SK-N-SH (cell line): ENCODE measurements around the gene SH3PXD2A. TPM values are rescaled to one million over a fixed set of nuclear protein-coding genes. Genes with fewer than 3 reads are reported as not detected.
A peak's percentile ranks its signal among the peaks of the same experiment; 100 is the strongest.

Experiments used
- CTCF ChIA-PET: fragments of 300-600, 350-600 bp; formaldehyde crosslinking; extraction: SDS; loops from one replicate; lab custom pipeline; 2021; lab: Yijun Ruan, JAX
- POLR2A ChIA-PET: fragments of 350-600 bp; sonication (Branson Sonifier 250); formaldehyde crosslinking; extraction: SDS; loops from one replicate; lab custom pipeline; 2020; ENCODE audit warnings: antibody characterized with exemption, inconsistent platforms; lab: Yijun Ruan, JAX
- DNase-seq: peaks from one replicate; pipeline ENCODE4 v3.0.0; 2012
- H2AFZ ChIP-seq: fragments of 200-600 bp; sonication (generic); 2 replicates; pipeline ENCODE4 v1.8.1; 2016; ENCODE audit warnings: antibody characterized with exemption, mild to moderate bottlenecking, low read depth
- H3F3A ChIP-seq: fragments of 200-600 bp; sonication (generic); replicated peaks from 2 replicates; pipeline ENCODE3; 2016; ENCODE audit warnings: antibody characterized with exemption, mild to moderate bottlenecking; ENCODE audit not compliant: insufficient read depth
- H3K27ac ChIP-seq, 2 experiments: fragments of 200-500 bp in 1 of 2; fragments of 200-600 bp in 1 of 2; sonication (Bioruptor generic) in 1 of 2; sonication (generic), shearing (Covaris generic) in 1 of 2; 2 replicates each; pipeline versions ENCODE4 v1.5.1 to v1.6.1; 2014 to 2016; ENCODE audit warnings: low read depth in 2 of 2, inconsistent platforms in 1 of 2, low read length in 1 of 2, mild to moderate bottlenecking in 1 of 2, mixed read lengths in 1 of 2
- H3K27me3 ChIP-seq: fragments of 200-600 bp; sonication (generic), shearing (Covaris generic); 2 replicates; pipeline ENCODE4 v1.6.1; 2016; ENCODE audit warnings: mixed run types; ENCODE audit not compliant: insufficient read depth
- H3K36me3 ChIP-seq, 2 experiments: fragments of 200-500 bp in 1 of 2; fragments of 200-600 bp in 1 of 2; sonication (Bioruptor generic) in 1 of 2; sonication (generic) in 1 of 2; replicated peaks in 1 of 2; 2 replicates each; pipeline versions ENCODE3 to v1.5.1; 2014 to 2016; ENCODE audit warnings: low read length in 1 of 2, mild to moderate bottlenecking in 1 of 2; ENCODE audit not compliant: insufficient read depth in 2 of 2, control insufficient read depth in 1 of 2
- H3K4me1 ChIP-seq, 2 experiments: fragments of 200-500 bp in 1 of 2; fragments of 200-600 bp in 1 of 2; sonication (Bioruptor generic) in 1 of 2; sonication (generic), shearing (Covaris generic) in 1 of 2; 2 replicates each; pipeline versions ENCODE4 v1.5.1 to v1.6.1; 2014 to 2016; ENCODE audit warnings: low read depth in 1 of 2, low read length in 1 of 2, mixed run types in 1 of 2; ENCODE audit not compliant: insufficient read depth in 2 of 2, control insufficient read depth in 1 of 2
- H3K4me2 ChIP-seq: fragments of 200-600 bp; sonication (generic), shearing (Covaris generic); 2 replicates; pipeline ENCODE4 v1.6.1; 2017; ENCODE audit warnings: mixed run types
- H3K4me3 ChIP-seq, 2 experiments: fragments of 200-500 bp in 1 of 2; fragments of 200-600 bp in 1 of 2; sonication (Bioruptor generic) in 1 of 2; sonication (generic), shearing (Covaris generic) in 1 of 2; 2 replicates each; pipeline versions ENCODE4 v1.5.1 to v1.8.1; 2014 to 2016; ENCODE audit warnings: low read depth in 2 of 2, inconsistent platforms in 1 of 2, low read length in 1 of 2, mild to moderate bottlenecking in 1 of 2, mixed read lengths in 1 of 2, moderate library complexity in 1 of 2
- H3K79me2 ChIP-seq: fragments of 200-600 bp; sonication (generic); 2 replicates; pipeline ENCODE4 v1.8.1; 2017; ENCODE audit warnings: mild to moderate bottlenecking; ENCODE audit not compliant: insufficient read depth
- H3K9ac ChIP-seq: fragments of 200-600 bp; sonication (generic); 2 replicates; pipeline ENCODE4 v1.6.1; 2017; ENCODE audit warnings: mixed run types
- H3K9me2 ChIP-seq: fragments of 200-600 bp; sonication (generic); 2 replicates; pipeline ENCODE4 v1.6.1; 2017; ENCODE audit warnings: mixed run types
- H3K9me3 ChIP-seq: fragments of 200-600 bp; sonication (generic); 2 replicates; pipeline ENCODE4 v1.6.1; 2017; ENCODE audit warnings: mixed run types, mild to moderate bottlenecking, moderate library complexity
- H4K20me1 ChIP-seq: fragments of 200-600 bp; sonication (generic); 2 replicates; pipeline ENCODE4 v1.6.1; 2017; ENCODE audit warnings: mild to moderate bottlenecking, mixed run types; ENCODE audit not compliant: insufficient read depth
- CHD2 ChIP-seq: fragments of 150-350 bp; IDR thresholded peaks from 2 replicates; pipeline ENCODE4 v1.6.1; 2018; ENCODE audit warnings: low read length; ENCODE audit not compliant: partially characterized antibody
- CTCF ChIP-seq: fragments of 200-600 bp; sonication (generic); IDR thresholded peaks from 2 replicates; pipeline ENCODE4 v1.6.1; 2017; ENCODE audit warnings: antibody characterized with exemption, mild to moderate bottlenecking, moderate library complexity
- GATA2 ChIP-seq: sonication (generic); formaldehyde crosslinking; IDR thresholded peaks from 2 replicates; pipeline ENCODE4 v1.5.0; 2020; ENCODE audit warnings: mild to moderate bottlenecking, missing genetic modification reagents
- IRF3 ChIP-seq: fragments of 150-350 bp; IDR thresholded peaks from 2 replicates; pipeline ENCODE4 v1.6.1; 2016; ENCODE audit warnings: mild to moderate bottlenecking, low read depth, low read length
- MAX ChIP-seq: IDR thresholded peaks from 2 replicates; pipeline ENCODE4 v1.4.0; 2012; ENCODE audit warnings: low read depth
- MEF2A ChIP-seq: IDR thresholded peaks from 2 replicates; pipeline ENCODE4 v1.4.0; 2012; ENCODE audit warnings: low read depth, borderline replicate concordance
- MXI1 ChIP-seq: IDR thresholded peaks from 2 replicates; pipeline ENCODE4 v1.6.1; 2012; ENCODE audit warnings: mild to moderate bottlenecking, low read depth, low read length, improper control_type of control experiment
- NFIC ChIP-seq: IDR thresholded peaks from 2 replicates; pipeline ENCODE4 v1.4.0; 2012; ENCODE audit warnings: borderline replicate concordance
- PBX3 ChIP-seq: IDR thresholded peaks from 2 replicates; pipeline ENCODE4; 2012
- RAD21 ChIP-seq: IDR thresholded peaks from 2 replicates; pipeline ENCODE4 v1.6.1; 2012; ENCODE audit warnings: mild to moderate bottlenecking, low read length
- RCOR1 ChIP-seq: fragments of 150-350 bp; IDR thresholded peaks from 2 replicates; pipeline ENCODE4 v1.6.1; 2017; ENCODE audit warnings: antibody characterized with exemption, low read length
- REST ChIP-seq: IDR thresholded peaks from 2 replicates; pipeline ENCODE4 v1.6.1; 2012; ENCODE audit warnings: mild to moderate bottlenecking, low read depth, low read length, moderate library complexity
- RFX5 ChIP-seq: IDR thresholded peaks from 2 replicates; pipeline ENCODE4 v1.6.1; 2012; ENCODE audit warnings: mild to moderate bottlenecking, improper control_type of control experiment, low read length
- SIN3A ChIP-seq: IDR thresholded peaks from 2 replicates; pipeline ENCODE4 v1.6.1; 2012; ENCODE audit warnings: low read depth, mild to moderate bottlenecking, low read length, moderate library complexity, borderline replicate concordance
- TAF1 ChIP-seq: IDR thresholded peaks from 2 replicates; pipeline ENCODE4 v1.6.1; 2012; ENCODE audit warnings: low read depth, mild to moderate bottlenecking, low read length, moderate library complexity, borderline replicate concordance
- TCF12 ChIP-seq: IDR thresholded peaks from 2 replicates; pipeline ENCODE4 v1.4.0; 2012
- TEAD4 ChIP-seq: IDR thresholded peaks from 2 replicates; pipeline ENCODE4 v1.4.0; 2012; ENCODE audit warnings: mild to moderate bottlenecking, borderline replicate concordance; ENCODE audit not compliant: insufficient read depth
- USF2 ChIP-seq: fragments of 150-350 bp; IDR thresholded peaks from 2 replicates; pipeline ENCODE4 v1.6.1; 2017; ENCODE audit warnings: antibody characterized with exemption, low read length, low read depth, borderline replicate concordance
- YY1 ChIP-seq: IDR thresholded peaks from 2 replicates; pipeline ENCODE4 v1.4.0; 2012; ENCODE audit warnings: low read depth, mild to moderate bottlenecking
- WGBS: methylation state at CpG from one replicate; pipeline ENCODE4 v1.1.6; 2017; ENCODE audit warnings: low lambda C conversion rate; 5-methylcytosine and 5-hydroxymethylcytosine counted together
- polyA plus RNA-seq, 3 experiments: library from polyadenylated mRNA; depleted of rRNA; stranded (reverse); fragments of >200 nt; gene quantifications; 2 replicates each; pipeline ENCODE4 v1.2.3, GENCODE V29; 2012

SH3PXD2A gene
- polyA plus RNA-seq, 1 of the 3 experiments (the other 2 are of a cell fraction) = 2.5 TPM

- H4K20me1 ChIP-seq = no peaks in the 10 kb centered on the region
- TF ChIP-seq PBX3 (no peak), SIN3A (no peak), TCF12 (no peak), MEF2A (no peak), CTCF (no peak), MAX (no peak), TAF1 (no peak), GATA2 (CRISPR knock-in tag) (no peak), RFX5 (no peak), TEAD4 (no peak), NFIC (no peak), IRF3 (no peak), YY1 (no peak), CHD2 (no peak), MXI1 (no peak), RCOR1 (no peak), RAD21 (no peak), USF2 (no peak), REST (no peak)
- H3K27ac ChIP-seq = peak overlapping the region in 1 of 2 experiments; percentile 58; a peak in 1 of 4 replicates
- DNase-seq = no peak
- no peaks in the 10 kb centered on the region for H3K36me3 ChIP-seq
- no peaks in the 10 kb centered on the region for H3K27me3 ChIP-seq
- H3K79me2 ChIP-seq = no peaks in the 10 kb centered on the region
- no peak overlapping the region for H2AFZ ChIP-seq
- H3K4me3 ChIP-seq = no peak overlapping the region
- H3K4me1 ChIP-seq = peaks cover 0 to 52% of the 10 kb centered on the region in 2 experiments; a peak in 1 of 4 replicates
- ChIA-PET POLR2A (no interaction called here), CTCF (interaction anchor here (1.3 to 3.1 kb wide), 4 partner anchors 30 to 70 kb away, joined by 3 to 8 read pairs (median 4); no protein-coding TSS in a partner anchor)
- no peaks in the 10 kb centered on the region for H3K9me2 ChIP-seq
- H3F3A ChIP-seq = no peaks in the 10 kb centered on the region
- WGBS = 73% methylated on average over 4 of the region's 5 CpGs
- H3K9me3 ChIP-seq = no peaks in the 10 kb centered on the region
- H3K4me2 ChIP-seq = no peak overlapping the region
- no peak overlapping the region for H3K9ac ChIP-seq
These were observed 219.8 kb downstream of the SH3PXD2A start for GRCh38 chr10:103635580-103635979.
